Gastrocnemius medialis (tissue), 4 donors: Measurements from ENCODE around the gene PPIP5K2.

Experiments used
- CTCF ChIP-seq, 5 experiments: fragments of 450-650 bp in 3 of 5; fragments of 200-600 bp in 2 of 5; sonication (generic) in 2 of 5; IDR thresholded peaks in 4 of 5; conservative IDR thresholded peaks in 1 of 5; 1 replicate in 4 of 5; 2 replicates in 1 of 5; pipeline ENCODE4 v1.5.1; 2016 to 2019; ENCODE audit warnings: antibody characterized with exemption in 5 of 5, mild to moderate bottlenecking in 3 of 5, moderate library complexity in 3 of 5
- POLR2A ChIP-seq, 2 donors: fragments of 450-650 bp; IDR thresholded peaks; one replicate each; pipeline ENCODE4 v1.6.1; 2017; ENCODE audit warnings: antibody characterized with exemption in 2 of 2, mild to moderate bottlenecking in 2 of 2, moderate library complexity in 2 of 2

- TF ChIP-seq CTCF (IDR thresholded peaks at IDR 0.05 in 4 of 5, conservative IDR thresholded peaks at IDR 0.05 in 1 of 5) = peak; percentile 11 to 53 (median 46)
- no peak for TF ChIP-seq POLR2A (IDR thresholded peaks at IDR 0.05)
Measured at GRCh38 chr5:103224118-103224893, 104.2 kb downstream of the PPIP5K2 start.
